Naive B cell (primary cell): ENCODE results near the gene OR5P2. TPM values are rescaled to one million over a fixed set of nuclear protein-coding genes. Genes with fewer than 3 reads are reported as not detected.
"Not testable (repeated sequence)": the region's sequence is repeated elsewhere in the genome, so short reads cannot be mapped to it uniquely, and the experiment has no call there.

Experiments
- ATAC-seq, 2 donors: fragments of 150-1000 bp; cut with Tn5 transposase; 2 replicates each; pipeline ENCODE4 v1.10.0; 2021; ENCODE audit warnings: low read depth in 2 of 2, mild to moderate bottlenecking in 2 of 2, moderate library complexity in 2 of 2
- DNase-seq: peaks from one replicate; pipeline ENCODE4 v3.0.0; 2022
- H3K27ac Mint-ChIP-seq, 6 donors: one replicate each; pipeline ENCODE4 v1.8.0; 2020 to 2022; ENCODE audit warnings: mild to moderate bottlenecking in 6 of 6, mixed read lengths in 6 of 6, moderate library complexity in 5 of 6, inconsistent platforms in 2 of 6
- H3K27me3 Mint-ChIP-seq, 3 donors: one replicate each; pipeline ENCODE4 v1.8.0; 2021 to 2022; ENCODE audit warnings: mixed read lengths in 3 of 3, mild to moderate bottlenecking in 1 of 3
- H3K36me3 Mint-ChIP-seq, 2 donors: one replicate each; pipeline ENCODE4 v1.8.0; 2020 to 2022; ENCODE audit warnings: mixed read lengths in 2 of 2, inconsistent platforms in 1 of 2, mild to moderate bottlenecking in 1 of 2
- H3K4me1 Mint-ChIP-seq, 3 donors: one replicate each; pipeline ENCODE4 v1.8.0; 2020 to 2022; ENCODE audit warnings: mixed read lengths in 3 of 3, inconsistent platforms in 1 of 3, mild to moderate bottlenecking in 1 of 3, moderate library complexity in 1 of 3
- H3K4me3 Mint-ChIP-seq, 8 donors: one replicate each; pipeline ENCODE4 v1.8.0; 2020 to 2022; ENCODE audit warnings: mild to moderate bottlenecking in 8 of 8, mixed read lengths in 8 of 8, moderate library complexity in 8 of 8, inconsistent platforms in 2 of 8
- H3K9me3 Mint-ChIP-seq, 7 donors: one replicate each; pipeline ENCODE4 v1.8.0; 2020 to 2022; ENCODE audit warnings: mixed read lengths in 7 of 7, mild to moderate bottlenecking in 5 of 7, inconsistent platforms in 2 of 7, moderate library complexity in 1 of 7
- polyA plus RNA-seq, 6 donors: library from polyadenylated mRNA; unstranded; fragments of 300-500 nt; fragmentation: Illumina TruSeq; gene quantifications; one replicate each; pipeline ENCODE4 v1.2.3, GENCODE V29; 2021; ENCODE audit warnings: low read depth in 6 of 6

Gene OR5P2, protein sequence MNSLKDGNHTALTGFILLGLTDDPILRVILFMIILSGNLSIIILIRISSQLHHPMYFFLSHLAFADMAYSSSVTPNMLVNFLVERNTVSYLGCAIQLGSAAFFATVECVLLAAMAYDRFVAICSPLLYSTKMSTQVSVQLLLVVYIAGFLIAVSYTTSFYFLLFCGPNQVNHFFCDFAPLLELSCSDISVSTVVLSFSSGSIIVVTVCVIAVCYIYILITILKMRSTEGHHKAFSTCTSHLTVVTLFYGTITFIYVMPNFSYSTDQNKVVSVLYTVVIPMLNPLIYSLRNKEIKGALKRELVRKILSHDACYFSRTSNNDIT
- not detected for polyA plus RNA-seq

DNA sequence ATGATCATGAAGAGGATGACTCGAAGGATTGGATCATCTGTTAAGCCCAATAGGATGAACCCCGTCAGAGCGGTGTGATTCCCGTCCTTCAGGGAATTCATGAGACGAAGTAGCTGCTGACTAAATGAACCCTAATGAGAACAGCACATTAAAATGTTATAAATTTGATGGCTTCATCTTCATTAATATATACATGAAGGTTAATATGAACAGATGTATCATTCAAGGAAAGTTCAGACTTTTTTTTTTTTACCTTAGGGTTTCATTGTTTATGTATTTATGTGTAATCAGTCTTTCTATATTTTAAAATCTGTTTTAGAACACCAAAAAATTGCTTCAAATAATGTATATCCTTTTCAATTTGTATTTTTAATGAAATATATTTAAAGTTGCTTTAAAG, at the start of gene OR5P2:
Gene OR5P2 (minus strand): TSS at position 101 of the 400 bp plus-strand sequence. CDS start 0 bp downstream, at position 101.
- Mint-ChIP-seq H3K36me3 (no peaks in the 10 kb centered on the region), H3K4me1 (no peaks in the 10 kb centered on the region), H3K4me3 (no peak within 1 kb of the TSS), H3K27me3 (peaks cover 0 to 25% (median 9%) of the 10 kb centered on the region in 3 donors), H3K27ac (no peak within 1 kb of the TSS), H3K9me3 (peaks cover 0 to 25% (median 4%) of the 10 kb centered on the region in 7 donors)
- ATAC-seq (no peak), DNase-seq (no peak)

DNA sequence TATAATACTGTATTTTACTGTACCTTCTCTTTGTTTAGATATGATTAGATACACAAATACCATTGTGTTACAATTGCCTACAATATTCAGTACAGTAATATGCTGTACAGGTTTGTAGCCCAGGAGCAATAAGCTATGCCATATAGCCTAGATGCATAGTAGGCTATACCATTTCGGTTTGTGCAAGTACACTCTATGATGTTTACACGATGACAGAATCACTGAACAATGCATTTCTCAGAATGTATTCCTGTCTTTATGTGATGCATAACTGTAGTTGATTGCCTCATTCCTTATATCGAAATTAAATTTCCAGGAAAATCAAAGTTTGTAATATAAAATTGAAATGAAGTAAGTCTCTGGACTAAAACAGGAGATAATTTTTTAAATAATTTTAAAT, 49.3 kb upstream of the OR5P2 start:
- ATAC-seq (no peak), DNase-seq (no peak)
- Mint-ChIP-seq H3K27ac (no peak overlapping the region), H3K36me3 (no peaks in the 10 kb centered on the region), H3K27me3 (peaks cover 0 to 15% (median 0%) of the 10 kb centered on the region in 3 donors), H3K4me1 (peaks cover 0 to 5% (median 0%) of the 10 kb centered on the region in 3 donors), H3K4me3 (no peak overlapping the region), H3K9me3 (peaks cover 0 to 5% (median 2%) of the 10 kb centered on the region in 7 donors)

DNA sequence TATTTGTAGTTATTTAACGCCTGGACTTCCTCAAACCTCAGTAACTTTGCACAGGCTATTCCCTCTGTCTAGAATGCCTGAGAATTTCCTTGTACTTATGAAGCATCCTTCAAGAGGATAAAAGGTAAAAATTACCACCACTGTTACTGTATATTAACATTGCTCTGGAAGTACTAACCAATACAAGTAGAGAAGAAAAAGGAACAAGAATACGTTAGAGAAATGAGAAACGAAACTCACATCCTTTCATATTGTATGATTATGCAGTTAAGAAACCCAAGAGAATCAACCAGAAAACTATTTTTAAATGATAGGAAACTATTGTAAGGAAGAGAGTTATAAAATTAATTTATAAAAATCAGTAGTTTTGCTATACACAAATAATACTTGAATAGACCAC, 48.2 kb upstream of the OR5P2 start:
- DNase-seq: no peak
- H3K4me1 Mint-ChIP-seq: peaks cover 0 to 5% (median 0%) of the 10 kb centered on the region in 3 donors
- H3K4me3 Mint-ChIP-seq: no peak overlapping the region
- H3K36me3 Mint-ChIP-seq: no peaks in the 10 kb centered on the region
- H3K27ac Mint-ChIP-seq: no peak overlapping the region
- peaks cover 0 to 6% (median 2%) of the 10 kb centered on the region in 7 donors for H3K9me3 Mint-ChIP-seq
- H3K27me3 Mint-ChIP-seq: peaks cover 0 to 15% (median 4%) of the 10 kb centered on the region in 3 donors
- ATAC-seq: no peak

DNA sequence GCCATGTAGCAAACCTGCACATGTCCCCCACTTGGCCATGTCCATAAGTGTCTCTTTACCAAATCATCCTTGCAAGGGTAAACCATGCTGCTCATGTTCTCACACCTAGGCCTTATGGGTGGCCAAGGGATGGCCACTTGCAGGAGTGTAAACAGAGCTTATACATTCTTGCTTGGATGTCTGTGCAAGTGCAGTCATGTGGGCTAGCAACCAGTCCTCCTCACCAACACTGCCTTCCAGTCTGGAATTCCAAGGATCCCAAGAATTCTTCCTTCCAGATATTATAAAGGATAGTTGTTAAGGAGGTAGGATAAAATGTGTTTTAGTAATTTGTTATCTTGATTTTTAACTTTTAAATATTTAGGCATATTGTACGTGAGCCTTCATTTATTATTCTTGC, 47.8 kb upstream of the OR5P2 start:
- ATAC-seq (no peak), DNase-seq (no peak)
- Mint-ChIP-seq H3K4me1 (peaks cover 0 to 5% (median 0%) of the 10 kb centered on the region in 3 donors), H3K4me3 (no peak overlapping the region), H3K9me3 (peaks cover 0 to 6% (median 2%) of the 10 kb centered on the region in 7 donors), H3K36me3 (no peaks in the 10 kb centered on the region), H3K27me3 (peaks cover 0 to 18% (median 5%) of the 10 kb centered on the region in 3 donors), H3K27ac (no peak overlapping the region)

DNA sequence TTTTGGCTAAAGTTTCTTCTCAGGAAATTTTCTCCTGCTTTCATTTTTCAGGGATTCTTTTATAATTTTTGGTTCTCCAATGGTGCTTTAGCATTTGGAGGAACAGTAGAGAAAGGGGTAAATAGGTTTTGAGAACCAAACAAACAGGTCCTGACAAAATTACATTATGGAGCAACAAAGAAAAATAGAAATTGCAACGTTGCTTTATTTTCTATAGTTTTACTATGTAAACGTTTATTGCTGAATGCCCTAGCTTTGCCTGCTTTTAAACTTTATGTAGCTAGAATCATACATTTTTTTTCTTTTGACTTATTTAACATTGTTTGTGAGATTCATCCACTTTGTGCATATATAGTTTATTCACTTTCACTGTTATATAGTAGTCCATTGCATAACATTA, 43.8 kb upstream of the OR5P2 start:
- no peak for DNase-seq
- Mint-ChIP-seq H3K9me3 (peaks cover 0 to 6% (median 3%) of the 10 kb centered on the region in 7 donors), H3K27me3 (peaks cover 1 to 24% (median 14%) of the 10 kb centered on the region in 3 donors), H3K4me3 (no peak overlapping the region), H3K36me3 (no peaks in the 10 kb centered on the region), H3K27ac (no peak overlapping the region), H3K4me1 (peaks cover 0 to 5% (median 0%) of the 10 kb centered on the region in 3 donors)
- no peak for ATAC-seq

DNA sequence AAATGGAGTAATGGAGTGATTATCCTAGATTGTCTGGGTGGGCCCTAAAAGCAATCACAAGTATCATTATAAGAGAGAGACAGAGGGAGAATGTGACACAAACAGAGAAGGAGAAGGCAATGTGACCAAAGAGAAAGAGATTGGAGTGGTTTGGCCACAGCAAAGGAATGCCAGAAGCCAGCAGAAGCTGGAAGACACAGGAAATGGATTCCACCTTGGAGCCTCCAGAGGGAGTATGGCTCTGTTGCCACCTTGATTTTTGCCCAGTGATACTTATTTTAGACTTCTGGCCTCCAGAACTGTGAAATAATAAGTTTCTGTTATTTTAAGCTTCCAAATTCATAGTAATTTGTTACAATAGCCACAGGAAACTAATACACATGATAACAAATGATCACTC, 36.8 kb upstream of the OR5P2 start:
- no peak for ATAC-seq
- no peaks in the 10 kb centered on the region for H3K36me3 Mint-ChIP-seq

DNA sequence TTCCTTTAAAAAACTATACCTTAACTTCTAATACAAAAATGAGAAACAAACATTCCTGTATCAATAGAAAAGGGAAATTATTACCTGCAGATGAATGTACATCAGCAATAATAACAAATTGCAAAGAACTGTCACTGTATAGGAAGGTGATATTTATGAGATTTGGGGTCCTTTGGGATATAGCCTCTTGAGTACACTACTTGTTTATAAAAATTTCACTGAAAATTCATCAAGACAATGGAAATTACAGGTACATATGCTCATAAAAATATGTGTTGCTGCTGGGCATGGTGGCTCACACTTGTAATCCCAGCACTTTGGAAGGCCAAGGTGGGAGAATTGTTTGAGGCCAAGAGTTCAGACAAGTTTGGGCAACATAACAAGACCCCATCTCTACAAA, 34.0 kb upstream of the OR5P2 start, which contains the start of gene OR5P3:
Gene OR5P3 (minus strand): TSS at position 101 of the 400 bp plus-strand sequence.
- ATAC-seq: no peak
- H3K9me3 Mint-ChIP-seq: peaks cover 0 to 5% (median 2%) of the 10 kb centered on the region in 7 donors
- no peaks in the 10 kb centered on the region for H3K36me3 Mint-ChIP-seq
- no peak within 1 kb of the TSS for H3K27ac Mint-ChIP-seq
- H3K4me3 Mint-ChIP-seq: no peak within 1 kb of the TSS
- no peak for DNase-seq
- H3K4me1 Mint-ChIP-seq: no peaks in the 10 kb centered on the region
- peaks cover 4 to 11% (median 9%) of the 10 kb centered on the region in 3 donors for H3K27me3 Mint-ChIP-seq

More for the DNA sequence above, 36.8 kb upstream of the OR5P2 start:
- Mint-ChIP-seq H3K27me3 (peaks cover 0 to 9% (median 4%) of the 10 kb centered on the region in 3 donors), H3K9me3 (peaks cover 0 to 5% (median 2%) of the 10 kb centered on the region in 7 donors), H3K27ac (no peak overlapping the region), H3K4me3 (no peak overlapping the region), H3K4me1 (no peaks in the 10 kb centered on the region)
- DNase-seq: no peak

DNA sequence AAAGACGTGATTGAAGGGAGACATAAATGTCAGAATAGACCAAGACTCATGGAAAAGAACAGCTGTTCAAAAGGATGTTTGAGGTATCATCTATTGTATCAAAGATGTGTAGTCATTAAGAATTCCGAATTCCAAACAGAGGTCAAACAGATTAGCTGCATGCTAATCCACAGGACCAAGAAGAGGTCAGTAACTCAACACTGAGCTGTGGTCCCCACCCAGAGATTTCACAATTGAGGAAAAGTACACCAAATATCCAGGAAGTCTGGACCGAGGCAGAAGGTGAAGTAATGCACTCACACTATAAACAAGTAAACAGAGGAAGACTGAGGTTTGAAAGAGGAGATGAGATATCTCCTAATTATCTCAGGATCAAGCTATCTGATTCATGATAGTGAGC, 29.6 kb upstream of the OR5P2 start:
- Mint-ChIP-seq H3K27me3 (peaks cover 5 to 11% (median 9%) of the 10 kb centered on the region in 3 donors), H3K36me3 (no peaks in the 10 kb centered on the region), H3K27ac (peak overlapping the region in 1 of 6 donors; percentile 1), H3K4me3 (no peak overlapping the region), H3K4me1 (peaks cover 0 to 2% (median 0%) of the 10 kb centered on the region in 3 donors), H3K9me3 (peaks cover 0 to 4% (median 0%) of the 10 kb centered on the region in 7 donors)
- no peak for DNase-seq
- no peak for ATAC-seq

DNA sequence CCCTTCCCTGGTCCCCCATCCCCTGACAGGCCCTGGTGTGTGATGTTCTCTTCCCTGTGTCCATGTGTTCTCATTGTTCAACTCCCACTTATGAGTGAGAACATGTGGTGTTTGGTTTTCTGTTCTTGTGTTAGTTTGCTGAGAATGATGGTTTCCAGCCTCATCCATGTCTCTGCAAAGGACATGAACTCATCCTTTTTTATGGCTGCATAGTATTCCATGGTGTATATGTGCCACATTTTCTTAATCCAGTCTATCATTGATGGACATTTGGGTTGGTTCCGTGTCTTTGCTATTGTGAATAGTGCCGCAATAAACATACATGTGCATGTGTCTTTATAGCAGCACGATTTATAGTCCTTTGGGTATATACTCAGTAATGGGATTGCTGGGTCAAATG, 23.7 kb upstream of the OR5P2 start:
- H3K4me3 Mint-ChIP-seq, DNase-seq, ATAC-seq, H3K4me1 Mint-ChIP-seq, H3K27me3 Mint-ChIP-seq, H3K36me3 Mint-ChIP-seq, H3K27ac Mint-ChIP-seq: not testable (repeated sequence)
- peaks cover 8 to 35% (median 21%) of the 10 kb centered on the region in 7 donors for H3K9me3 Mint-ChIP-seq

DNA sequence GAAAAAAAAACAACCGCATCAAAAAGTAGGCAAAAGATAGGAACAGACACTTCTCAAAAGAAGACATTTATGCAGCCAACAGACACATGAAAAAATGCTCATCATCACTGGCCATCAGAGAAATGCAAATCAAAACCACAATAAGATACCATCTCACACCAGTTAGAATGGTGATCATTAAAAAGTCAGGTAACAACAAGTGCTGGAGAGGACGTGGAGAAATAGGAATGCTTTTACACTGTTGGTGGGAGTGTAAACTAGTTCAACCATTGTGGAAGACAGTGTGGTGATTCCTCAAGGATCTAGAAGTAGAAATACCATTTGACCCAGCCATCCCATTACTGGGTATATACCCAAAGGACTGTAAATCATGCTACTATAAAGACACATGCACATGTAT, 18.2 kb upstream of the OR5P2 start:
- not testable (repeated sequence) for H3K4me1 Mint-ChIP-seq, DNase-seq, H3K4me3 Mint-ChIP-seq, H3K27ac Mint-ChIP-seq, H3K27me3 Mint-ChIP-seq, ATAC-seq
- peaks cover 13 to 62% (median 38%) of the 10 kb centered on the region in 7 donors for H3K9me3 Mint-ChIP-seq
- H3K36me3 Mint-ChIP-seq: peaks cover 5 to 13% of the 10 kb centered on the region in 2 donors

DNA sequence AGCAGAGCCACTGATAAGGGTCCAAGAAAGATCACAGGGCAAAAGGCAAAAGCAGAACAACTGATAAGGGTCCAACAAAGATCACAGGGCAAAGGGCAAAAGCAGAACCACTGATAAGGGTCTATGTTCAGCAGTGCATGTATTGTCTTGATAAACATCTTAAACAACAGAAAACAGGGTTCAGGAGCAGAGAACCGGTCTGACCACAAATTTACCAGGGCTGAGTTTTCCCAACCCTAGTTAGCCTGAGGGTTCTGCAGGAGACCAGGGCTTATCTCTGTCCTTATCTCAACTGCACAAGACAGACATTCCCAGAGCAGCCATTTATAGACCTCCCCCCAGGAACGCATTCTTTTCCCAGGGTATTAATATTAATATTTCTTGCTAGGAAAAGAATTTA, 13.6 kb upstream of the OR5P2 start:
- DNase-seq, H3K27me3 Mint-ChIP-seq, H3K4me1 Mint-ChIP-seq, H3K27ac Mint-ChIP-seq, ATAC-seq, H3K4me3 Mint-ChIP-seq, H3K36me3 Mint-ChIP-seq: not testable (repeated sequence)
- H3K9me3 Mint-ChIP-seq: peaks cover 22 to 68% (median 44%) of the 10 kb centered on the region in 7 donors

DNA sequence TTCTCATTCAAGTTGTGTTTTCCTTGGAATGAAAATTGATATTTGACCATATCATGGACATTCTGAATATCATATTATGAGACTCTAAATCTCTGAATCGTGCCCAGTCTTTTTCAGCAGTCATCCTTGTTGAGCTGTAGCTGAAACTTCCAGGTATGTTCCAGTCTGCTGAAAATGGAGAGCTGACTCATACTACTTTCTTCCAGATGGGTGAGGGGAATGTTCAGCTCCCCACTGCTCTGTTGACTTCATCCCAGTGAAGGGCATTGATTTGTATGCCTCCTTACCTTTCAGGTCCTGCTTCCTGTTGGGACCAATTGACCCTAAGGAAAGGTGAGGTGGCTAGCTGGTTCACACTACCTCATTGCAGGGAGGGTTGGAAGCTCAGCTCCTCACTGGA, 3.5 kb downstream of the OR5P2 start:
- H3K9me3 Mint-ChIP-seq: peaks cover 0 to 33% (median 6%) of the 10 kb centered on the region in 7 donors
- H3K36me3 Mint-ChIP-seq: no peaks in the 10 kb centered on the region
- peaks cover 0 to 14% (median 9%) of the 10 kb centered on the region in 3 donors for H3K27me3 Mint-ChIP-seq
- no peaks in the 10 kb centered on the region for H3K4me1 Mint-ChIP-seq
- no peak for DNase-seq
- no peak overlapping the region for H3K27ac Mint-ChIP-seq
- H3K4me3 Mint-ChIP-seq: no peak overlapping the region
- no peak for ATAC-seq

DNA sequence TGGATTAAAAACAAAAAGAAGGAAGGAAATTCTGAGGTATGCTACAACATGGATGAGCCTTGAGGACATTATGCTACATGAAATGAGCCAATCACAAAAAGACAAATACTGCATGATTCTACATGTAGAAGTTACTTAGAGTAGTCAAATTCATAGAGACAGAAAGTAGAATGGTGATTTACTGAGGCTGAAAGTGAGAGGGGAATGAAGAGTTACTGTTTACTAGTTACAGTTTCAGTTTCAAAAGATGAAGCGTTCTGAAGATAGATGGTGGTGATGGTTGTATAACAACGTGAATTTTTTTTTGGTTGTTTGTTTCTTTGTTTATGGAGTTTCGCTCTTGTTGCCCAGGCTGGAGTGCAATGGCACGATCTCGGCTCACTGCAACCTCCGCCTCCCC, 9.5 kb downstream of the OR5P2 start:
- H3K9me3 Mint-ChIP-seq: peaks cover 0 to 28% (median 14%) of the 10 kb centered on the region in 7 donors
- H3K4me1 Mint-ChIP-seq: no peaks in the 10 kb centered on the region
- DNase-seq: no peak
- ATAC-seq: no peak
- H3K4me3 Mint-ChIP-seq: no peak overlapping the region
- peaks cover 6 to 12% of the 10 kb centered on the region in 2 donors for H3K36me3 Mint-ChIP-seq
- no peak overlapping the region for H3K27ac Mint-ChIP-seq
- peaks cover 0 to 7% (median 6%) of the 10 kb centered on the region in 3 donors for H3K27me3 Mint-ChIP-seq

DNA sequence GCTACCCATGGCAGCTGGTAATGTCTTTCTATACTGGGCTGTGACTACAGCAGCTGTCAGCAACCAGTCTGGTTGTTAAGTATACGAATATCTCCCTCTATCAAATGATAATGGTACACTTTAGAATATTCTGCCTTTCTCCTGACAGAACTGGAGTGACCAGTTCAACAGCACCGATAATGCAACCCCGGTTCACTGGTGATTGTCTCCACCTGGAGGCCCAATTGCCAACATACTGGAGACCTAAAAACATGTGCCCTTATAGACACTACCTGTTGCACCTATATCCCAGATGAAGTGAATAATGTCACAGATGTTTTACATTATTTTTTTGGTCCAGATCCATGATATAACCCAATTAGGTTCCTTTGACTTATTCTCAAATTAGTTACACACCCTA, 21.1 kb downstream of the OR5P2 start:
- Mint-ChIP-seq H3K9me3 (no peaks in the 10 kb centered on the region), H3K27me3 (peaks cover 0 to 8% (median 4%) of the 10 kb centered on the region in 3 donors), H3K4me1 (no peaks in the 10 kb centered on the region), H3K27ac (no peak overlapping the region), H3K36me3 (no peaks in the 10 kb centered on the region), H3K4me3 (no peak overlapping the region)
- DNase-seq (no peak), ATAC-seq (no peak)
